Endothelial cell of umbilical vein (primary cell): Measurements from ENCODE around the gene PRKAG2.

ENCODE experiments used
- CTCF ChIP-seq, 2 donors: IDR thresholded peaks; 1 replicate in 1 of 2; 2 replicates in 1 of 2; pipeline ENCODE4 v1.5.1; 2011; ENCODE audit warnings: low read length in 2 of 2, mild to moderate bottlenecking in 2 of 2, moderate library complexity in 2 of 2, control low read depth in 1 of 2, inconsistent platforms in 1 of 2, low read depth in 1 of 2; ENCODE audit not compliant: insufficient read depth in 1 of 2; ENCODE audit errors: extremely low read depth in 1 of 2
- EZH2 ChIP-seq: IDR thresholded peaks from 2 replicates; pipeline ENCODE4 v1.6.1; 2012; ENCODE audit warnings: borderline replicate concordance, low read depth, mild to moderate bottlenecking, moderate library complexity, low read length, inconsistent platforms; ENCODE audit not compliant: severe bottlenecking
- FOS ChIP-seq: IDR thresholded peaks from 2 replicates; pipeline ENCODE4 v1.6.1; 2011; ENCODE audit warnings: mild to moderate bottlenecking, low read length, moderate library complexity, borderline replicate concordance; ENCODE audit not compliant: insufficient read depth
- JUN ChIP-seq: IDR thresholded peaks from 2 replicates; pipeline ENCODE4 v1.6.1; 2011; ENCODE audit warnings: borderline replicate concordance, low read depth; ENCODE audit not compliant: insufficient read length, insufficient read depth
- MAX ChIP-seq: IDR thresholded peaks from 2 replicates; pipeline ENCODE4 v1.6.1; 2011; ENCODE audit not compliant: insufficient read depth, insufficient read length
- MYC ChIP-seq: IDR thresholded peaks from one replicate; pipeline ENCODE4 v1.6.1; 2011; ENCODE audit warnings: mild to moderate bottlenecking, low read depth, low read length
- POLR2A ChIP-seq: IDR thresholded peaks from 2 replicates; pipeline ENCODE4 v1.6.1; 2012; ENCODE audit warnings: low read depth, mild to moderate bottlenecking, control low read depth, low read length
- POLR2AphosphoS5 ChIP-seq: IDR thresholded peaks from 2 replicates; pipeline ENCODE4 v1.6.1; 2012; ENCODE audit warnings: low read depth, mild to moderate bottlenecking, control low read depth, low read length, moderate library complexity; ENCODE audit not compliant: insufficient read depth

- TF ChIP-seq POLR2A (no peak), CTCF (IDR thresholded peaks at IDR 0.05; ENCODE audit: extremely low read depth in 1 of 2, insufficient read depth in 1 of 2, low read depth in 1 of 2, low read length in 2 of 2) (no peak), POLR2AphosphoS5 (no peak), JUN (no peak), MAX (no peak), EZH2 (no peak), FOS (no peak), MYC (no peak)
These were observed 365.0 kb downstream of the PRKAG2 start for GRCh38 chr7:151511946-151512345.
